Activated naive CD8-positive, alpha-beta T cell treated with anti-CD3 and anti-CD28 coated beads, Interleukin-2, amount 10 ng/mL, durations not matched to agents 7 days and 5 days (primary cell): ENCODE measurements around the gene MATN4. TPM values are rescaled to one million over a fixed set of nuclear protein-coding genes. Genes with fewer than 3 reads are reported as not detected.

Source experiments
- ATAC-seq: fragments of 150-1000 bp; cut with Tn5 transposase; one replicate; pipeline ENCODE4 v1.10.0; 2021; ENCODE audit warnings: low read depth, moderate library complexity
- POLR2A ChIA-PET: fragments of 350-600 bp; sonication (Branson Sonifier 250); formaldehyde crosslinking; loops from one replicate; lab custom pipeline; 2021; ENCODE audit warnings: antibody characterized with exemption; lab: Charles Lee
- DNase-seq: peaks from one replicate; pipeline ENCODE4 v3.0.0; 2021
- H3K27ac Mint-ChIP-seq: one replicate; pipeline ENCODE4 v1.8.0; 2022; ENCODE audit warnings: mild to moderate bottlenecking, mixed read lengths
- H3K27me3 Mint-ChIP-seq: one replicate; pipeline ENCODE4 v1.8.0; 2022; ENCODE audit warnings: mild to moderate bottlenecking, moderate library complexity, mixed read lengths
- H3K36me3 Mint-ChIP-seq: one replicate; pipeline ENCODE4 v1.8.0; 2021; ENCODE audit warnings: mild to moderate bottlenecking, mixed read lengths
- H3K4me1 Mint-ChIP-seq: one replicate; pipeline ENCODE4 v1.8.0; 2021; ENCODE audit warnings: mixed read lengths
- H3K4me3 Mint-ChIP-seq: one replicate; pipeline ENCODE4 v1.8.0; 2022; ENCODE audit warnings: mild to moderate bottlenecking, moderate library complexity, mixed read lengths
- H3K9me3 Mint-ChIP-seq: one replicate; pipeline ENCODE4 v1.8.0; 2021; ENCODE audit warnings: mixed read lengths
- total RNA-seq, 2 experiments: library from RNA; stranded (reverse); gene quantifications; one replicate each; pipeline ENCODE4 v1.2.3, GENCODE V29; 2021

MATN4 gene
- total RNA-seq, 2 experiments from 2014 or later, result 0.14 to 0.30 TPM

- Mint-ChIP-seq H3K4me3 (no peak overlapping the region), H3K36me3 (no peaks in the 10 kb centered on the region), H3K9me3 (no peaks in the 10 kb centered on the region), H3K27ac (no peak overlapping the region), H3K27me3 (peaks cover 32% of the 10 kb centered on the region), H3K4me1 (peaks cover 10% of the 10 kb centered on the region)
- DNase-seq, result no peak
- POLR2A ChIA-PET, result interaction anchor here (0.7 kb wide), 1 partner anchor 8 kb away, joined by 4 read pairs; no protein-coding TSS in a partner anchor
- no peak for ATAC-seq
Measured at GRCh38 chr20:45301824-45302271, 6.3 kb downstream of the MATN4 start.

- Mint-ChIP-seq H3K27me3 (peaks cover 35% of the 10 kb centered on the region), H3K4me1 (peaks cover 14% of the 10 kb centered on the region), H3K27ac (no peak overlapping the region), H3K4me3 (no peak overlapping the region), H3K36me3 (no peaks in the 10 kb centered on the region), H3K9me3 (no peaks in the 10 kb centered on the region)
- POLR2A ChIA-PET, result no interaction called here
- ATAC-seq (peak; percentile 67), DNase-seq (no peak)
Measured at GRCh38 chr20:45300961-45301360, 7.1 kb downstream of the MATN4 start.

DNA sequence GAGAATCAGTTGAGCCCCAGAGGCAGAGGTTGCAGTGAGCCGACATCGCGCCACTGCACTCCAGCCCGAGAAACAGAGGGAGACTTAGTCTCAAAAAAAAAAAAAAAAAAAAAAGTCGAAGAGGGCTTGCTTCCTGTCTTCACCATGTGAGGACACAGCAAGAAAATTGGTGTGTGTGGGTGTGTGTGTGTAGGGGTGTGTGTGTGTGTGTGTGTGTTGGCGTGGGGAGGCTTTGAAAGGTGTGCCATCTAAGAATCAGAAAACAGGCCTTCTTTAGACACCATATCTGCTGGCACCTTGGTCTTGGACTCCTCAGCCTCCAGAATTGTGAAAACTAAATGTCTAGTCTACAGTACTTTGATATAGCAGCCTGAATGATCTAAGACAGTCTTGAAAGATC lies 8.3 kb downstream of the MATN4 start:
- Mint-ChIP-seq H3K27ac (no peak overlapping the region), H3K9me3 (no peaks in the 10 kb centered on the region), H3K36me3 (no peaks in the 10 kb centered on the region), H3K4me1 (peaks cover 14% of the 10 kb centered on the region), H3K4me3 (no peak overlapping the region), H3K27me3 (peaks cover 30% of the 10 kb centered on the region)
- ATAC-seq (no peak), DNase-seq (no peak)
- POLR2A ChIA-PET, result no interaction called here

GRCh38 chr20:45297786-45298497 lies 10.2 kb downstream of the MATN4 start:
- H3K36me3 Mint-ChIP-seq, result no peaks in the 10 kb centered on the region
- H3K27me3 Mint-ChIP-seq, result peaks cover 27% of the 10 kb centered on the region
- no peak overlapping the region for H3K27ac Mint-ChIP-seq
- H3K4me1 Mint-ChIP-seq, result peaks cover 12% of the 10 kb centered on the region
- no peak overlapping the region for H3K4me3 Mint-ChIP-seq
- DNase-seq (no peak), ATAC-seq (no peak)
- no peaks in the 10 kb centered on the region for H3K9me3 Mint-ChIP-seq
- POLR2A ChIA-PET, result no interaction called here

DNA sequence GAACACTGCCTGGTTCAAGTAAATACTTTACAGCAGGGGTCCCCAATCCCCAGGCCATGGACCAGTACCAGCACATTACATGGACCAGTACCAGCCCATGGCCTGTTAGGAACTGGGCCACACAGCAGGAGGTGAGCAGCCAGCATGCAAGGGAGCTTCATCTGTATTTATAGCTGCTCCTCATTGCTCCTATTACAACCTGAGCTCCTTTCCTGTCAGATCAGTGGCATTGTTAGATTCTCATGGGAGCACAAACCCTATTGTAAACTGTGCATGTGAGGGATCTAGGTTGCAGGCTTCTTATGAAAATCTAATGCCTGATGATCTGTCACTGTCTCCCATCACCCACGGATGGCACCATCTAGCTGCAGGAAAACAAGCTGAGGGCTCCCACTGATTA lies 13.4 kb downstream of the MATN4 start:
- ATAC-seq (no peak), DNase-seq (no peak)
- POLR2A ChIA-PET, result interaction anchor here (0.7 to 1.1 kb wide), 2 partner anchors 7 to 329 kb away, joined by 3 to 4 read pairs; no protein-coding TSS in a partner anchor
- Mint-ChIP-seq H3K4me1 (peaks cover 10% of the 10 kb centered on the region), H3K4me3 (no peak overlapping the region), H3K27ac (no peak overlapping the region), H3K9me3 (no peaks in the 10 kb centered on the region), H3K27me3 (peaks cover 39% of the 10 kb centered on the region), H3K36me3 (no peaks in the 10 kb centered on the region)

- Mint-ChIP-seq H3K4me1 (peaks cover 10% of the 10 kb centered on the region), H3K9me3 (no peaks in the 10 kb centered on the region), H3K27ac (no peak overlapping the region), H3K36me3 (no peaks in the 10 kb centered on the region), H3K4me3 (peak overlapping the region; percentile 79), H3K27me3 (peaks cover 39% of the 10 kb centered on the region)
- POLR2A ChIA-PET, result interaction anchor here (0.7 to 1.1 kb wide), 2 partner anchors 8 to 329 kb away, joined by 3 to 4 read pairs; no protein-coding TSS in a partner anchor
- no peak for DNase-seq
- ATAC-seq, result no peak
Measured at GRCh38 chr20:45294003-45294368, 14.1 kb downstream of the MATN4 start.

DNA sequence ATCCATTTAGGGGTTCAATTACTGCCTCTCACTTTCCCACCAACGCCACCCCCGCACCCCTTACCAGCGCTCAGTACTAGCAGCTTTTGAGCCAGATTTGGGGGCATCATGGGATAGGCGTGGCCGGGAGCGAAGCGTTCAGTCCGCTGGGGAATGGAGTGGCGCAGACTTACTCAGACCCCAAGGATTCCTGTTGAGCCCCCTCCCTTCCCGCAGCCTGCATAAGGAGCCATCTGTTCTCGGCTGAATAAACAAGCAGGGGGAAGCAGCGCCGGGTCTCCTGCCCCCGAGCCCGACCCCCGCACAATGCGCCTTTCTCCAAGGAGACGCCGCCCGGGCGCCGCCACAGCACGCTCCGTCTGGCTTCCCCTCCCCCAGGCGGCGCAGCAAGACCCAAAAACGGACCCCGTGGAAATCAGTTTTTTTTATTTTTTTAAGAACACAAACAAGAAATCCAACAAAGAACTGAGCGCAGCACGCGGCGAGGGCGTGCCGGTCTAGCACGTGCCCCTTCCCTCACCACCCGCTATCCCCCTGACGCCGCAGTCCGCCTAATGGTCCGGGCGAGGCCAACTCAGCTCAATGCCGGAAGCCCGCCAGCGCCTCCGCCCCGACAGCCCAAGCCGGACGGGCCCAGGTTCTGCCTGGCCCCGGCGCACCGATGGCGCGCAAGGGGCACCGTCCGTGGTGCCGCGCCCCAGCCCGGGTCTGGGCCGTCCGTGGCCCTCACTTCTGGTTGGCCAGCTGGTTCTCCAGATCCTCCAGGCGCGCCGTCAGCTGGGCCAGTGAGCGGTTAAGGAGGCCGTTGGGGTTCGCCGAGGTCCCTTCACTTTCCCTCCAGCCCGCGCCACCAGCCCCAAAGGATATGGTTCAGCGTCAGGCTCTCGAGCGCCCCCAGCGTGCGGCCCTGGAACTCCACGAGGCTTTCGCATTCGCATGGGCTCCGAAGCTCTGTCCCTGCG lies 14.8 kb downstream of the MATN4 start:
- H3K27me3 Mint-ChIP-seq, result peaks cover 45% of the 10 kb centered on the region
- H3K4me1 Mint-ChIP-seq, result peaks cover 13% of the 10 kb centered on the region
- H3K4me3 Mint-ChIP-seq, result peak overlapping the region; percentile 79
- H3K27ac Mint-ChIP-seq, result no peak overlapping the region
- POLR2A ChIA-PET, result interaction anchor here (0.6 to 1.1 kb wide), 2 partner anchors 9 to 534 kb away, joined by 3 to 4 read pairs; no protein-coding TSS in a partner anchor
- H3K36me3 Mint-ChIP-seq, result no peaks in the 10 kb centered on the region
- DNase-seq (peak; percentile 90), ATAC-seq (peak; percentile 84)
- no peaks in the 10 kb centered on the region for H3K9me3 Mint-ChIP-seq

DNA sequence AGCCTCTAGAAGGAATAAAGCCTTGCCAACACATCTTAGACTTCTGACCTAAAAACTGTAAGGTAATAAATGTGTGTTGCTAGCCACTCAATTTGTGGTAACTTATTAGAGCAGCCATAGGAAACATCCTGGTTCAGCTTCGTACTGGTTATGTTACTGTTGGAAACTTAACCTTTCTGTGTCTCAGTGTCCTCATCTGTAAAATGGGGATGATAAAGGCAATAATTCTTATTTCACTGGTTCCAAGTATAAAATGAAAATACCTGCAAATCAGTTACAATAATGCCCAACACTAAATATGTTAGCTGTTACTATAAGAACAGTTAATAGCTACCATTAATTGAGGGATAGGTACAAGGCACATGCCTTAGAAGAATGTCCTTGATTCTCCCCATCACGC lies 15.8 kb downstream of the MATN4 start:
- DNase-seq (no peak), ATAC-seq (no peak)
- peaks cover 49% of the 10 kb centered on the region for H3K27me3 Mint-ChIP-seq
- H3K4me3 Mint-ChIP-seq, result peak overlapping the region; percentile 71
- H3K4me1 Mint-ChIP-seq, result peaks cover 13% of the 10 kb centered on the region
- POLR2A ChIA-PET, result interaction anchor here (0.6 to 0.7 kb wide), 2 partner anchors 152 to 535 kb away, joined by 3 read pairs; no protein-coding TSS in a partner anchor
- no peaks in the 10 kb centered on the region for H3K9me3 Mint-ChIP-seq
- no peaks in the 10 kb centered on the region for H3K36me3 Mint-ChIP-seq
- no peak overlapping the region for H3K27ac Mint-ChIP-seq

GRCh38 chr20:45291526-45291925 lies 16.6 kb downstream of the MATN4 start:
- Mint-ChIP-seq H3K9me3 (no peaks in the 10 kb centered on the region), H3K36me3 (no peaks in the 10 kb centered on the region), H3K27me3 (peaks cover 51% of the 10 kb centered on the region), H3K4me3 (no peak overlapping the region), H3K4me1 (peaks cover 13% of the 10 kb centered on the region), H3K27ac (no peak overlapping the region)
- DNase-seq (no peak), ATAC-seq (no peak)
- POLR2A ChIA-PET, result no interaction called here

DNA sequence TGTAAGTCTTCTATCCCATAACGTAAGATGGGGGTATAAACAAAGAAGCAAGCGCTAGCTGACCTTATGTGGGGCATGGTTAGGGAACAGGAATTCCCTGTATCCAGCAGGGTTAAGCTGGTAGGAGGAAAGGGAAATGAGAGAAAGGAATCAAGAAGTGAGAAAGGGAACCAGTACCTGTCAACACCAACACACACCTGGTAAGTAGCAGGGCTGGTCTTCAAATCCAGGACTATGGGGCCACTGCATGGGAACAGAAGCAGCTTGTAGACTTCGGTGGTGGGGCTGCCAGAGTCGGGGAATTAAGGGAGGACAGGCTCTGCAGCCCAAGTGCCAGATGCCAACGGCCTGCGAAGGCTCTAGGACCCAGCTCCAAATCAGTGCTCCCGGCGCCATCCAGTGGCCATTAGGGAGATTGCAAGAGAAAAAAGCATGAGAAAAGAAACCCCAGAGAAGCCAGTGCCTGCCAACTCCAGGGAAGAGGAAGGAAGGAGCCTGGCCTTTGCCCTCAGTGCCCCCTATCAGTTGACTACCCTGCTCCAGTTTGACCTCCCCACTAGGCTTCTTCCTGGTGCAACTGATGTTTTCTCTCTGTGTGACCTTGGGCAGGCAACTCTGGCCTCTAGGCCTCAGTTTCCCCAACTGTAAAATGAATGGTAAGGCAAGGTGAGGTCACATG lies 17.3 kb downstream of the MATN4 start:
- H3K4me1 Mint-ChIP-seq, result peaks cover 9% of the 10 kb centered on the region
- POLR2A ChIA-PET, result interaction anchor here (0.6 to 1.4 kb wide), 2 partner anchors 13 to 193 kb away, joined by 3 to 5 read pairs; no protein-coding TSS in a partner anchor
- H3K27ac Mint-ChIP-seq, result no peak overlapping the region
- H3K27me3 Mint-ChIP-seq, result peaks cover 47% of the 10 kb centered on the region
- DNase-seq (peak; percentile 69), ATAC-seq (peak; percentile 41)
- no peaks in the 10 kb centered on the region for H3K36me3 Mint-ChIP-seq
- no peak overlapping the region for H3K4me3 Mint-ChIP-seq
- no peaks in the 10 kb centered on the region for H3K9me3 Mint-ChIP-seq

GRCh38 chr20:45289942-45290676 lies 18.0 kb downstream of the MATN4 start:
- Mint-ChIP-seq H3K9me3 (no peaks in the 10 kb centered on the region), H3K27ac (no peak overlapping the region), H3K36me3 (no peaks in the 10 kb centered on the region), H3K4me3 (no peak overlapping the region), H3K4me1 (peaks cover 9% of the 10 kb centered on the region), H3K27me3 (peaks cover 46% of the 10 kb centered on the region)
- ATAC-seq (no peak), DNase-seq (no peak)
- POLR2A ChIA-PET, result interaction anchor here (0.6 to 1.4 kb wide), 2 partner anchors 13 to 192 kb away, joined by 3 to 5 read pairs; no protein-coding TSS in a partner anchor

DNA sequence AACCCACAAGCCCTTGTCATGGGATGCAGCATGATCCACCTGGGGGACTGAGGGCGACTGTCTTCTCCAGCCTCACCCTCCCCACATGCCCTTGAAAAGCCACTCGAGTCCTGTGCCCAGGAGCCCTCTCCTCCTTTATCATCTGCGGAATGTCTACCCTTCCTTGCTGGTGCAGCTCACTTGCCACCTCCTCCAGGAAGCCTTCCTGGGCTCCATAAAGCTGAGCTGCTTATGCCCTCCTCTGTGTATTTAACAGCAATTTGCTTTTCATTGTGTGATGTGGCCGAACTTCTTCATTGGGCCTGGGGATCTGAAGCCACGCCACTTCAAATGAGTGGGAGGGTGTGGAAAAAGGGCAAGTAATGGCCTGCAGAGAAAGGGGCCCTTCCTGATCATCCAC lies 19.2 kb downstream of the MATN4 start:
- Mint-ChIP-seq H3K36me3 (no peaks in the 10 kb centered on the region), H3K4me1 (peaks cover 6% of the 10 kb centered on the region), H3K27ac (no peak overlapping the region), H3K9me3 (no peaks in the 10 kb centered on the region), H3K27me3 (peaks cover 38% of the 10 kb centered on the region), H3K4me3 (no peak overlapping the region)
- POLR2A ChIA-PET, result no interaction called here
- DNase-seq (no peak), ATAC-seq (no peak)
